HCT116 (cell line): Measurements from ENCODE around the gene CLCN1. TPM values are rescaled to one million over a fixed set of nuclear protein-coding genes. Genes with fewer than 3 reads are reported as not detected.

ENCODE experiments used
- ATAC-seq: fragments of 200-7000 bp; cut with Tn5 transposase; 2 replicates; pipeline ENCODE4 v1.9.1; 2020; ENCODE audit warnings: mild to moderate bottlenecking, moderate library complexity
- BruUV-seq: library from RNA; stranded (reverse); fragments of 400-500 nt; replicated peaks from 2 replicates; lab custom pipeline; 2021; lab: Mats Ljungman, UMichigan
- CTCF ChIA-PET: fragments of 300-600 bp; sonication (Branson Sonifier 250); formaldehyde crosslinking; loops from one replicate; lab custom pipeline; 2021; ENCODE audit warnings: antibody characterized with exemption; lab: Charles Lee
- POLR2A ChIA-PET: fragments of 300-600, 350-600 bp; sonication (Branson Sonifier 250); formaldehyde crosslinking; loops from one replicate; lab custom pipeline; 2021; ENCODE audit warnings: antibody characterized with exemption; lab: Charles Lee
- RAD21 ChIA-PET, 2 experiments: fragments of 300-600 bp; sonication (Branson Sonifier 250); formaldehyde crosslinking; loops; one replicate each; lab custom pipeline; 2023; ENCODE audit warnings: low total read pairs in 2 of 2; ENCODE audit not compliant: uncharacterized antibody in 2 of 2, unreplicated experiment in 2 of 2, low non-redundant PET in 1 of 2; lab: Charles Lee
- DNase-seq: peaks from one replicate; pipeline ENCODE4 v3.0.0-alpha.2; 2010; ENCODE audit warnings: low read depth, low spot score
- H2AFZ ChIP-seq: fragments of 200-600 bp; shearing (Covaris generic), sonication (generic); 2 replicates; pipeline ENCODE4 v1.6.1; 2017; ENCODE audit warnings: low read depth, mixed run types, mixed read lengths, antibody characterized with exemption, low read length; ENCODE audit not compliant: poor library complexity, severe bottlenecking
- H3K27ac ChIP-seq: 2 replicates; pipeline ENCODE4 v1.5.1; 2012; ENCODE audit warnings: low read depth, low read length
- H3K27me3 ChIP-seq: fragments of 200-600 bp; sonication (generic); 2 replicates; pipeline ENCODE4 v1.6.1; 2016; ENCODE audit warnings: mixed run types, low read length, mixed read lengths; ENCODE audit not compliant: insufficient read depth
- H3K36me3 ChIP-seq, 2 experiments: fragments of 200-500 bp in 1 of 2; fragments of 200-600 bp in 1 of 2; sonication (Bioruptor generic) in 1 of 2; sonication (generic) in 1 of 2; 2 replicates each; pipeline versions ENCODE4 v1.5.1 to v1.6.1; 2014 to 2016; ENCODE audit warnings: low read length in 2 of 2, inconsistent platforms in 1 of 2, mixed read lengths in 1 of 2, mixed run types in 1 of 2; ENCODE audit not compliant: insufficient read depth in 2 of 2, control insufficient read depth in 1 of 2
- H3K4me1 ChIP-seq, 2 experiments: fragments of 200-600 bp in 1 of 2; sonication (generic) in 1 of 2; 2 replicates each; pipeline versions ENCODE4 v1.5.1 to v1.6.1; 2012 to 2017; ENCODE audit warnings: low read length in 2 of 2, inconsistent platforms in 1 of 2, mild to moderate bottlenecking in 1 of 2, mixed read lengths in 1 of 2, mixed run types in 1 of 2, moderate library complexity in 1 of 2; ENCODE audit not compliant: insufficient read depth in 2 of 2, control insufficient read depth in 1 of 2
- H3K4me2 ChIP-seq: fragments of 200-600 bp; sonication (generic); 2 replicates; pipeline ENCODE4 v1.6.1; 2017; ENCODE audit warnings: mixed run types, low read length, mixed read lengths
- H3K4me3 ChIP-seq, 2 experiments: fragments of 200-600 bp in 1 of 2; sonication (generic) in 1 of 2; replicated peaks in 1 of 2; 2 replicates each; pipeline ENCODE4 v1.5.1; 2011 to 2016; ENCODE audit warnings: low read length in 2 of 2, control low read depth in 1 of 2, low read depth in 1 of 2, mild to moderate bottlenecking in 1 of 2, mixed read lengths in 1 of 2, mixed run types in 1 of 2
- H3K79me2 ChIP-seq: fragments of 200-600 bp; sonication (generic); 2 replicates; pipeline ENCODE4 v1.6.1; 2017; ENCODE audit warnings: mild to moderate bottlenecking, mixed run types, low read length, moderate library complexity, mixed read lengths; ENCODE audit not compliant: insufficient read depth
- H3K9ac ChIP-seq: fragments of 200-600 bp; sonication (generic); 2 replicates; pipeline ENCODE4 v1.6.1; 2016; ENCODE audit warnings: low read length, mixed read lengths
- H3K9me2 ChIP-seq: fragments of 200-600 bp; sonication (generic), shearing (Covaris generic); 2 replicates; pipeline ENCODE4 v1.6.1; 2017; ENCODE audit warnings: mixed run types, mild to moderate bottlenecking, moderate library complexity; ENCODE audit not compliant: insufficient read depth
- H3K9me3 ChIP-seq, 2 experiments: fragments of 200-500 bp in 1 of 2; fragments of 200-600 bp in 1 of 2; sonication (Bioruptor generic) in 1 of 2; sonication (generic) in 1 of 2; 2 replicates each; pipeline ENCODE4 v1.6.1; 2014 to 2017; ENCODE audit warnings: low read length in 2 of 2, mixed read lengths in 2 of 2, inconsistent platforms in 1 of 2, low read depth in 1 of 2, mild to moderate bottlenecking in 1 of 2, mixed run types in 1 of 2, moderate library complexity in 1 of 2; ENCODE audit not compliant: control insufficient read depth in 1 of 2, insufficient read depth in 1 of 2
- H4K20me1 ChIP-seq: fragments of 200-600 bp; sonication (generic), shearing (Covaris generic); 2 replicates; pipeline ENCODE4 v1.6.1; 2017; ENCODE audit warnings: mixed run types, mild to moderate bottlenecking, moderate library complexity; ENCODE audit not compliant: insufficient read depth
- ELF1 ChIP-seq: IDR thresholded peaks from 2 replicates; pipeline ENCODE4 v1.6.1; 2012; ENCODE audit warnings: low read depth, borderline replicate concordance
- EZH2 ChIP-seq: fragments of 200-600 bp; sonication (generic); IDR thresholded peaks from 2 replicates; pipeline ENCODE4 v1.6.1; 2017; ENCODE audit warnings: antibody characterized with exemption, mixed run types
- RAD21 ChIP-seq: IDR thresholded peaks from 2 replicates; pipeline ENCODE4 v1.6.1; 2012; ENCODE audit warnings: low read depth, mild to moderate bottlenecking
- SRF ChIP-seq: IDR thresholded peaks from 2 replicates; pipeline ENCODE4 v1.6.1; 2012; ENCODE audit warnings: low read depth
- ZNF274 ChIP-seq: fragments of 200-500 bp; sonication (Bioruptor generic); IDR thresholded peaks from 2 replicates; pipeline ENCODE4 v1.6.1; 2014; ENCODE audit warnings: mild to moderate bottlenecking, low read depth, low read length, inconsistent platforms
- intact Hi-C: fragments of 100-400 bp; cut with micrococcal nuclease; formaldehyde crosslinking; loops from 2 replicates; pipeline ENCODE4 v1.10.0; 2022
- total RNA-seq: library from RNA; stranded (reverse); gene quantifications from one replicate; pipeline ENCODE4 v1.2.1, GENCODE V29; 2021; ENCODE audit not compliant: unreplicated experiment
- TF ChIP-seq, protein P1 (sequence below): IDR thresholded peaks from 2 replicates; pipeline ENCODE4 v1.6.1; 2012; ENCODE audit warnings: low read depth
- TF ChIP-seq, protein P2 (sequence below): IDR thresholded peaks from 2 replicates; pipeline ENCODE4 v1.6.1; 2012
- TF ChIP-seq, protein P3 (sequence below): IDR thresholded peaks from 2 replicates; pipeline ENCODE4 v1.6.1; 2012

The CLCN1 gene
- total RNA-seq, 1 experiment from 2014 or later = 0.47 TPM

DNA sequence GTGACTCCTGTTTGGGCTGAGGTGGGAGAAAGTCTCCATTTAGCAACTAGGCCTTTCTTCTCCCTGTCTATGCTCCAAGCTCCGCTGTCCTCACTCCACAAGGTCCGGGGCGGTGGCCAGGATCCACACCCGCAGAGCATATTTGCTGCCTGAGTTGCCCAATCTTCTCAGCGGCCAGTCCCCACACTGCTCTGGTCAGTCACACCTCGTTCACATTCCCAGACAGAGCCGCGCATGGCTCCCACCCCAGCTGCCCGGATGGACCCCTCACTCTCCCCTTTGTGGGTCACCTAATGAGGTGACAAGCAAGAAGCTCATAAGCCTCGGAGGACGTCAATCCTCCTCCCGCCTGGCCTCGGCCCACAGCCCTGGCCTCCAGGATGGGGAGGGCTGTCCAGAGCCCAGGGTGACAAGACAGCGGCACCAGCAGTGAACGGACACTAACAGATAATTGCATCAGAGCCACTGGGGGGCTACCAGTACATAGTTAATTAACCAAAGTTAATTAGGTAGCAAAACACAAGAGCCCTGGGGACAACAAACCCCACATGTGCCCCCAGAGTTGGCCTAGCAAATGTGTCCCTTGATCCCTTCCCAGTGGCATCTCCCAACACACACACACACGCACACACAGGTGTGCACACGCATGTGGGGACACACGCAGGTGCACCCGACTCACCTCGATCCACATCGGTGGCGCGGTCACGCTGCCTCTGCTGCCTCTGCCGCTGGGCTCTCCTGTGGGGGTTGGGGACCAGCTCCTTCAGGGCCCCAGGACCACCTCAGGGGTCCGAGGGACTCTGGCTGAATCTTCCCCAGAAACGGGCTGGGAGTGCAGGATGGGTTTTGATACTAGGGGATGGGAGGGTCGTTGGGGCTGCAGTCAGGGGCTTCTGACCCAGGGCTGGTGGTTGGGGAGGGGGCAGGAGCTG is 81.0 kb downstream of the CLCN1 start:
- Histone ChIP-seq H3K9ac (no peak overlapping the region), H4K20me1 (no peaks in the 10 kb centered on the region), H2AFZ (no peak overlapping the region), H3K27me3 (no peaks in the 10 kb centered on the region), H3K4me2 (no peak overlapping the region), H3K4me3 (no peak overlapping the region), H3K9me3 (no peaks in the 10 kb centered on the region), H3K79me2 (no peaks in the 10 kb centered on the region), H3K4me1 (no peaks in the 10 kb centered on the region), H3K27ac (no peak overlapping the region), H3K9me2 (no peaks in the 10 kb centered on the region), H3K36me3 (peaks cover 0 to 6% of the 10 kb centered on the region in 2 experiments; a peak in 2 of 4 replicates)
- no peak for TF ChIP-seq ELF1
- ChIA-PET POLR2A (interaction anchor here (1.7 kb wide), 1 partner anchor 10 kb away, joined by 5 read pairs; no protein-coding TSS in a partner anchor), CTCF (no interaction called here), RAD21 (no interaction called here)
- intact Hi-C loops = no loop called here
- ATAC-seq (no peak), DNase-seq (no peak)
- no TSS peak for BruUV-seq

DNA sequence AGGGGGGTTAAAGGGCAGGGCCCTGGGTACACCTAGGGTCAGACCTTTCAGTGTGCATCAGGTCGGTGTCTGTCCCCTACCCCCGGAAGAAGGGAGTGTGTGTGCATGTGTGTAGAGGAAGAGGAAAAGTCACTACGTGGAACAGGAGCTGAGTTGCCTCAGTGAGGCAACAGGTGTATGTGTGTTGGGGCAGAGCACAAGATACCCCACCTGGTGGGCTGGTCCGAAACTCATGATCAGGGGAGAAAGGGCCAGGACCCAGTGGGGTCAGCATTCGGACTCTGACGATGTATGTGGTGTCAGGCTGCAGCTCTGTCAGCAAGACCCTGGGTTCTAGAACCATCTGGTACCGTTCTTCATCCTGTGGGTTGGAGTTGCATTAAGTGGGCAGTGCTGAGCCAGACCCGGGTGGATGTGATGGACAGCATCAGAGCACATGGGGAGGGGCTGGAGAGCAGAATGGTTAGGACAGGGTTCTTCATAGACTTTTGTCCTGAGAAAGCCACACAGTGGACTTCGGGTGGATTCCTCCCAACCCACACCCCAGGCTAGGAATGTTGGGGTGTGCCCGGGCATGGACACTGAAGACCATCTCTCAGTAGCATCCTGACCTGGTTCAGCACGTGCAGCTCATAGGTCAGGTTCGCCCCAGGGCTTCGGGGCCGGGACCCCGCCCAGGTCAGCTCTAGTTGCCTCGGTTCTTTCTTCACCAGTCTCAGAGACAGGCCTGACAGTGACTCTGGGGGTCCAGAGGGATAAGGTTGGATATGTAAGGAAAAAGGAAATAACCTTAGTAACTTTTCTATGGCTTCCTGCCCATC is 82.0 kb downstream of the CLCN1 start:
- TF ChIP-seq, protein P1, sequence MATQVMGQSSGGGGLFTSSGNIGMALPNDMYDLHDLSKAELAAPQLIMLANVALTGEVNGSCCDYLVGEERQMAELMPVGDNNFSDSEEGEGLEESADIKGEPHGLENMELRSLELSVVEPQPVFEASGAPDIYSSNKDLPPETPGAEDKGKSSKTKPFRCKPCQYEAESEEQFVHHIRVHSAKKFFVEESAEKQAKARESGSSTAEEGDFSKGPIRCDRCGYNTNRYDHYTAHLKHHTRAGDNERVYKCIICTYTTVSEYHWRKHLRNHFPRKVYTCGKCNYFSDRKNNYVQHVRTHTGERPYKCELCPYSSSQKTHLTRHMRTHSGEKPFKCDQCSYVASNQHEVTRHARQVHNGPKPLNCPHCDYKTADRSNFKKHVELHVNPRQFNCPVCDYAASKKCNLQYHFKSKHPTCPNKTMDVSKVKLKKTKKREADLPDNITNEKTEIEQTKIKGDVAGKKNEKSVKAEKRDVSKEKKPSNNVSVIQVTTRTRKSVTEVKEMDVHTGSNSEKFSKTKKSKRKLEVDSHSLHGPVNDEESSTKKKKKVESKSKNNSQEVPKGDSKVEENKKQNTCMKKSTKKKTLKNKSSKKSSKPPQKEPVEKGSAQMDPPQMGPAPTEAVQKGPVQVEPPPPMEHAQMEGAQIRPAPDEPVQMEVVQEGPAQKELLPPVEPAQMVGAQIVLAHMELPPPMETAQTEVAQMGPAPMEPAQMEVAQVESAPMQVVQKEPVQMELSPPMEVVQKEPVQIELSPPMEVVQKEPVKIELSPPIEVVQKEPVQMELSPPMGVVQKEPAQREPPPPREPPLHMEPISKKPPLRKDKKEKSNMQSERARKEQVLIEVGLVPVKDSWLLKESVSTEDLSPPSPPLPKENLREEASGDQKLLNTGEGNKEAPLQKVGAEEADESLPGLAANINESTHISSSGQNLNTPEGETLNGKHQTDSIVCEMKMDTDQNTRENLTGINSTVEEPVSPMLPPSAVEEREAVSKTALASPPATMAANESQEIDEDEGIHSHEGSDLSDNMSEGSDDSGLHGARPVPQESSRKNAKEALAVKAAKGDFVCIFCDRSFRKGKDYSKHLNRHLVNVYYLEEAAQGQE = no peak
- TF ChIP-seq, protein P2, sequence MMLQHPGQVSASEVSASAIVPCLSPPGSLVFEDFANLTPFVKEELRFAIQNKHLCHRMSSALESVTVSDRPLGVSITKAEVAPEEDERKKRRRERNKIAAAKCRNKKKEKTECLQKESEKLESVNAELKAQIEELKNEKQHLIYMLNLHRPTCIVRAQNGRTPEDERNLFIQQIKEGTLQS = no peak
- no peak for TF ChIP-seq RAD21
- TF ChIP-seq, protein P3, sequence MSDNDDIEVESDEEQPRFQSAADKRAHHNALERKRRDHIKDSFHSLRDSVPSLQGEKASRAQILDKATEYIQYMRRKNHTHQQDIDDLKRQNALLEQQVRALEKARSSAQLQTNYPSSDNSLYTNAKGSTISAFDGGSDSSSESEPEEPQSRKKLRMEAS = no peak
- TF ChIP-seq EZH2 = no peak
- no peak for TF ChIP-seq ZNF274
- TF ChIP-seq SRF = no peak
- intact Hi-C loops = no loop called here
- peaks cover 0 to 6% of the 10 kb centered on the region in 2 experiments; a peak in 2 of 4 replicates for H3K36me3 ChIP-seq
- H3K9ac ChIP-seq = no peak overlapping the region
- DNase-seq (no peak), ATAC-seq (no peak)
- no TSS peak for BruUV-seq
- no peaks in the 10 kb centered on the region for H4K20me1 ChIP-seq
- no peaks in the 10 kb centered on the region for H3K27me3 ChIP-seq
- H3K4me3 ChIP-seq = no peak overlapping the region
- POLR2A ChIA-PET = no interaction called here
- no peak overlapping the region for H2AFZ ChIP-seq
- H3K79me2 ChIP-seq = no peaks in the 10 kb centered on the region
- H3K4me1 ChIP-seq = no peaks in the 10 kb centered on the region
- RAD21 ChIA-PET = no interaction called here
- CTCF ChIA-PET = no interaction called here
- no peak overlapping the region for H3K27ac ChIP-seq
- no peaks in the 10 kb centered on the region for H3K9me3 ChIP-seq
- no peak overlapping the region for H3K4me2 ChIP-seq
- H3K9me2 ChIP-seq = no peaks in the 10 kb centered on the region
